OCI-LY7 (cell line): Measurements from ENCODE around the gene EGR4. TPM values are rescaled to one million over a fixed set of nuclear protein-coding genes. Genes with fewer than 3 reads are reported as not detected.

Experiments
- BruUV-seq: library from RNA; stranded (reverse); fragments of 400-500 nt; replicated peaks from 2 replicates; lab custom pipeline; 2021; lab: Mats Ljungman, UMichigan
- CTCF ChIA-PET: fragments of 300-600 bp; sonication (Branson Sonifier 250); formaldehyde crosslinking; loops from one replicate; lab custom pipeline; 2022; ENCODE audit warnings: antibody characterized with exemption; ENCODE audit not compliant: unreplicated experiment; lab: Charles Lee
- POLR2A ChIA-PET: fragments of 300-600 bp; sonication (Branson Sonifier 250); formaldehyde crosslinking; loops from one replicate; lab custom pipeline; 2022; ENCODE audit warnings: antibody characterized with exemption; lab: Charles Lee
- DNase-seq: peaks from one replicate; pipeline ENCODE4 v3.0.0-alpha.2; 2015; ENCODE audit warnings: low spot score
- H2AFZ ChIP-seq: fragments of 200-600 bp; sonication (generic), shearing (Covaris generic); 2 replicates; pipeline ENCODE4 v1.6.1; 2014; ENCODE audit warnings: mild to moderate bottlenecking, antibody characterized with exemption, low read length, moderate library complexity
- H3K27ac ChIP-seq: fragments of 200-600 bp; sonication (generic); 2 replicates; pipeline ENCODE4 v1.5.1; 2014; ENCODE audit warnings: mixed run types, low read depth, mild to moderate bottlenecking, moderate library complexity, low read length, inconsistent platforms; ENCODE audit not compliant: poor library complexity, severe bottlenecking
- H3K36me3 ChIP-seq: fragments of 200-600 bp; sonication (generic); 2 replicates; pipeline ENCODE4 v1.6.1; 2014; ENCODE audit warnings: mild to moderate bottlenecking, antibody characterized with exemption, low read length, moderate library complexity, mixed read lengths; ENCODE audit not compliant: insufficient read depth
- H3K4me1 ChIP-seq: fragments of 200-600 bp; sonication (generic); 2 replicates; pipeline ENCODE4 v1.5.1; 2014; ENCODE audit warnings: mild to moderate bottlenecking, low read length; ENCODE audit not compliant: insufficient read depth, poor library complexity, severe bottlenecking
- H3K4me2 ChIP-seq: fragments of 200-600 bp; sonication (generic); 2 replicates; pipeline ENCODE4 v1.6.1; 2014; ENCODE audit warnings: mild to moderate bottlenecking, low read length
- H3K4me3 ChIP-seq: fragments of 200-600 bp; sonication (generic); 2 replicates; pipeline ENCODE4 v1.5.1; 2014; ENCODE audit warnings: mild to moderate bottlenecking, low read depth, low read length; ENCODE audit not compliant: poor library complexity, severe bottlenecking
- H3K79me2 ChIP-seq: fragments of 200-600 bp; sonication (generic); 2 replicates; pipeline ENCODE4 v1.6.1; 2016; ENCODE audit warnings: low read depth, mild to moderate bottlenecking, low read length, moderate library complexity, mixed read lengths; ENCODE audit not compliant: insufficient read depth
- H3K9me2 ChIP-seq: fragments of 200-600 bp; sonication (generic); 2 replicates; pipeline ENCODE4 v1.6.1; 2016; ENCODE audit warnings: mild to moderate bottlenecking, low read length, mixed read lengths; ENCODE audit not compliant: insufficient read depth
- H3K9me3 ChIP-seq: fragments of 200-600 bp; sonication (generic); 2 replicates; pipeline ENCODE4 v1.6.1; 2014; ENCODE audit warnings: mild to moderate bottlenecking, mixed run types, low read length, mixed read lengths
- H4K20me1 ChIP-seq: fragments of 200-600 bp; sonication (generic); 2 replicates; pipeline ENCODE4 v1.6.1; 2014; ENCODE audit warnings: mild to moderate bottlenecking, antibody characterized with exemption, low read length, moderate library complexity, mixed read lengths; ENCODE audit not compliant: insufficient read depth
- EZH2phosphoT487 ChIP-seq: fragments of 200-600 bp; sonication (generic); IDR thresholded peaks from 2 replicates; pipeline ENCODE4 v1.6.1; 2018; ENCODE audit warnings: low read depth, borderline replicate concordance, mild to moderate bottlenecking, mixed run types, antibody characterized with exemption, low read length, moderate library complexity, mixed read lengths
- intact Hi-C: fragments of 100-400 bp; cut with micrococcal nuclease; formaldehyde crosslinking; loops from one replicate; pipeline ENCODE4 v1.10.0; 2022; ENCODE audit not compliant: unreplicated experiment
- total RNA-seq, 2 experiments: library from RNA; depleted of rRNA in 1 of 2; stranded (reverse); fragments of >200 nt in 1 of 2; shearing (Covaris generic) in 1 of 2; gene quantifications; 2 replicates each; pipeline ENCODE4 v1.2.3, GENCODE V29; 2014 to 2022
- TF ChIP-seq, protein P1 (sequence below): fragments of 200-600 bp; sonication (generic); conservative IDR thresholded peaks from 2 replicates; pipeline ENCODE4 v1.5.1; 2014; ENCODE audit warnings: mild to moderate bottlenecking, antibody characterized with exemption, low read length, moderate library complexity, mixed read lengths

EGR4 gene
- total RNA-seq, 2 experiments from 2014 or later = not detected

DNA sequence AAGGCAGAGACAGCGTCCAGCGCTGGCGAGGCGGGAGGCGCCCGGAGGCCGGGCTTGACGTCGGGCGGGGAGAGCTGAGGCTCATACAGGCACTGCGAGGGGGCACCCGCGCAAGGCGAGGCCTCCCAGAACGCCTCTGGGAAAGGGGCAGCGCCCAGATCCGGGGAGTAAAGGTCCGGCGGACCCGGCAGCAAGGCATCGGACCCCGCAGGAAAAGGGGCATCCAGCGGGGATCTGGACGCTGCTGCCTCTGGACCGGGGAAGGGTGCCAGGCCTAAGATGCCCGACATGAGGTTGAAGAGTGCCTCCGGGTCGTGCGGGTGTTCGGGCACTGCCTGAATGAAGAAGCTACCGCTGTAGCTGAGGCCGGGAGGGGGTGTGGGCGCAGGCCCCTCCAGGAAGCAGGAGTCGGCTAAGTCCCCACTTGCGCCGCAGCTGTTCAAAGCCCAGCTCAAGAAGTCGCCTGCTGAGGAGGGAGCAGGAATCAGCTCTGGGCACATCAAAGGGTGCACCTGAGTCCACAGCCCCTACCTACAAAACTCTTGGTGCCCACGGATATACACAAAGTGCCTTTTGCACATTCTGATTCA is 937 bp downstream of the EGR4 start:
- BruUV-seq = no TSS peak
- Histone ChIP-seq H3K36me3 (no peaks in the 10 kb centered on the region), H3K4me3 (no peak overlapping the region), H3K27ac (no peak overlapping the region), H3K4me2 (no peak overlapping the region), H3K9me2 (no peaks in the 10 kb centered on the region), H2AFZ (no peak overlapping the region), H4K20me1 (no peaks in the 10 kb centered on the region), H3K79me2 (no peaks in the 10 kb centered on the region), H3K9me3 (no peaks in the 10 kb centered on the region), H3K4me1 (no peaks in the 10 kb centered on the region)
- intact Hi-C loops = no loop called here
- ChIA-PET POLR2A (no interaction called here), CTCF (interaction anchor here (0.6 kb wide), 2 partner anchors 34 to 780 kb away, joined by 3 read pairs; no protein-coding TSS in a partner anchor)
- DNase-seq = no peak
- TF ChIP-seq, protein P1, sequence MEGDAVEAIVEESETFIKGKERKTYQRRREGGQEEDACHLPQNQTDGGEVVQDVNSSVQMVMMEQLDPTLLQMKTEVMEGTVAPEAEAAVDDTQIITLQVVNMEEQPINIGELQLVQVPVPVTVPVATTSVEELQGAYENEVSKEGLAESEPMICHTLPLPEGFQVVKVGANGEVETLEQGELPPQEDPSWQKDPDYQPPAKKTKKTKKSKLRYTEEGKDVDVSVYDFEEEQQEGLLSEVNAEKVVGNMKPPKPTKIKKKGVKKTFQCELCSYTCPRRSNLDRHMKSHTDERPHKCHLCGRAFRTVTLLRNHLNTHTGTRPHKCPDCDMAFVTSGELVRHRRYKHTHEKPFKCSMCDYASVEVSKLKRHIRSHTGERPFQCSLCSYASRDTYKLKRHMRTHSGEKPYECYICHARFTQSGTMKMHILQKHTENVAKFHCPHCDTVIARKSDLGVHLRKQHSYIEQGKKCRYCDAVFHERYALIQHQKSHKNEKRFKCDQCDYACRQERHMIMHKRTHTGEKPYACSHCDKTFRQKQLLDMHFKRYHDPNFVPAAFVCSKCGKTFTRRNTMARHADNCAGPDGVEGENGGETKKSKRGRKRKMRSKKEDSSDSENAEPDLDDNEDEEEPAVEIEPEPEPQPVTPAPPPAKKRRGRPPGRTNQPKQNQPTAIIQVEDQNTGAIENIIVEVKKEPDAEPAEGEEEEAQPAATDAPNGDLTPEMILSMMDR = no peak
- no peak for TF ChIP-seq EZH2phosphoT487

DNA sequence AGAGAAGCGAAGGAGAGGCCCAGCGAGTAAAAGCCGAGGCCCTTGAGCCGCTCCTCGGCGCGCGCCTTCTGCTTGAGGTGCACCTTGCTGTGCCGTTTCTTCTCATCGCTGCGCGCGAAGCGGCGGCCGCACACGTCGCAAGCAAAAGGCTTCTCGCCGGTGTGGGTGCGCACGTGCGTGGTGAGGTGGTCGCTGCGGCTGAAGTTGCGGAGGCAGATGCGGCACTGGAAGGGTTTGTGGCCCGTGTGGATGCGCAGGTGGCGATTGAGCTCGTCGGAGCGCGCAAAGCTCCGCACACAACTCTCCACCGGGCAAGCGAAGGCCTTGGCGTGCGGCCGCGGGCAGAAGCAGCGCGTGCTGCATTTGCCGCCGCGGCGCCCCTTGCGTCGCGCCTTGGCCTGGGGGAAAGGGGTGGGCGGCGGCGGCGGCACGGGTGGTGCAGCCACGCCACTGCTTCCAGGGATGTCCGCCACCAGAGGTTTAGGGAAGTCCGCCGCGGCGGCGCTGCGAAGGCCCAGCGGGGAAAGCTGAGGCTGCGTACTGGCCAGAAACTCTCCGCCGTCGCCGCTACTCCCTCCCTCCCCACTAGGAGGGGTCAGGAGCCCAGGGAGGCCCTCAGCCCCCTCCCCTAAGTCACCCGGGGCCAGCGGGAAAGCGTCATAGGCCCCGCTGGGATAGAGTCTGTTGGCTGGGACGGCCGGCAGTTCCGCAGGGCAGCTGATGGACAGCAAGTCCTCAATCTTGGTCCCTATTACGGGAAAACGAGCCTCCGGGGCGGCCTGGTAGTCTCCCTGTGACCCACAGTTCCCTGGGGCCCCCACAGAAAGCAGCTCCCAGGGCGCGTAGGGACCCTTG is 1.7 kb downstream of the EGR4 start:
- Histone ChIP-seq H4K20me1 (no peaks in the 10 kb centered on the region), H3K9me3 (no peaks in the 10 kb centered on the region), H3K4me1 (no peaks in the 10 kb centered on the region), H3K4me2 (no peak overlapping the region), H3K79me2 (no peaks in the 10 kb centered on the region), H3K36me3 (no peaks in the 10 kb centered on the region), H3K27ac (no peak overlapping the region), H3K9me2 (no peaks in the 10 kb centered on the region), H3K4me3 (no peak overlapping the region), H2AFZ (no peak overlapping the region)
- BruUV-seq = no TSS peak
- ChIA-PET POLR2A (no interaction called here), CTCF (no interaction called here)
- TF ChIP-seq, protein P1 = 0 out of 2 replicates have a peak, but pooled peaks have one; percentile 14
- TF ChIP-seq EZH2phosphoT487 = no peak
- DNase-seq = no peak
- intact Hi-C loops = no loop called here
